COLO668 (cell line): ENCODE data around the gene RAB3IL1.
"Not testable (repeated sequence)": the region's sequence is repeated elsewhere in the genome, so short reads cannot be mapped to it uniquely, and the experiment has no call there.

Experiments
- DNase-seq: peaks from one replicate; lab custom pipeline; 2025; ENCODE audit not compliant: unreplicated experiment; lab: John Stamatoyannopoulos, UW

Gene RAB3IL1

GRCh38 chr11:61954106-61954850, 36.9 kb upstream of the RAB3IL1 start:
- no peak for DNase-seq

GRCh38 chr11:61953632-61954031, 36.3 kb upstream of the RAB3IL1 start:
- DNase-seq: not testable (repeated sequence)

- DNase-seq: no peak
Measured at GRCh38 chr11:61952882-61953281, 35.5 kb upstream of the RAB3IL1 start.

GRCh38 chr11:61951484-61952135, 34.2 kb upstream of the RAB3IL1 start:
- DNase-seq: no peak

- DNase-seq: no peak
Measured at GRCh38 chr11:61950035-61950547, 32.7 kb upstream of the RAB3IL1 start, which contains the start of gene BEST1. Gene BEST1 (plus strand): TSS chr11:61950351. CDS start chr11:61951807, 1,456 bp downstream.

GRCh38 chr11:61949169-61950034, 32.0 kb upstream of the RAB3IL1 start:
- no peak for DNase-seq

GRCh38 chr11:61948505-61948904, 31.1 kb upstream of the RAB3IL1 start:
- no peak for DNase-seq

GRCh38 chr11:61947486-61948210, 30.3 kb upstream of the RAB3IL1 start:
- DNase-seq: peak; percentile 62

- no peak for DNase-seq
Measured at GRCh38 chr11:61946894-61947293, 29.5 kb upstream of the RAB3IL1 start.

- no peak for DNase-seq
Measured at GRCh38 chr11:61945191-61945590, 27.8 kb upstream of the RAB3IL1 start.

- no peak for DNase-seq
Measured at GRCh38 chr11:61940466-61940865, 23.1 kb upstream of the RAB3IL1 start.

- no peak for DNase-seq
Measured at GRCh38 chr11:61935861-61936260, 18.5 kb upstream of the RAB3IL1 start.

- DNase-seq: no peak
Measured at GRCh38 chr11:61930933-61931332, 13.6 kb upstream of the RAB3IL1 start.

GRCh38 chr11:61928606-61929005, 11.2 kb upstream of the RAB3IL1 start:
- DNase-seq: no peak

GRCh38 chr11:61927501-61927900, 10.1 kb upstream of the RAB3IL1 start:
- DNase-seq: no peak

GRCh38 chr11:61926235-61926634, 8.9 kb upstream of the RAB3IL1 start:
- no peak for DNase-seq

GRCh38 chr11:61925736-61926135, 8.4 kb upstream of the RAB3IL1 start:
- no peak for DNase-seq

- DNase-seq: no peak
Measured at GRCh38 chr11:61924064-61924455, 6.7 kb upstream of the RAB3IL1 start.

- DNase-seq: peak; percentile 15
Measured at GRCh38 chr11:61923166-61924063, 6.0 kb upstream of the RAB3IL1 start.

- DNase-seq: no peak
Measured at GRCh38 chr11:61922539-61922938, 5.2 kb upstream of the RAB3IL1 start.
